Peyer's patch (tissue), 4 donors: ENCODE measurements around the gene BAZ1A.

Experiments
- CTCF ChIP-seq, 6 experiments: fragments of 450-650 bp in 4 of 6; fragments of 200-600 bp in 2 of 6; sonication (generic) in 1 of 6; IDR thresholded peaks; one replicate each; pipeline ENCODE4 v1.5.1; 2017 to 2019; ENCODE audit warnings: antibody characterized with exemption in 6 of 6, mild to moderate bottlenecking in 3 of 6, moderate library complexity in 1 of 6
- POLR2A ChIP-seq, 2 donors: fragments of 450-650 bp; IDR thresholded peaks; one replicate each; pipeline ENCODE4 v1.5.1; 2017; ENCODE audit warnings: antibody characterized with exemption in 2 of 2, mild to moderate bottlenecking in 2 of 2, moderate library complexity in 2 of 2

GRCh38 chr14:34741840-34742239, 133.3 kb downstream of the BAZ1A start:
- TF ChIP-seq CTCF (IDR thresholded peaks at IDR 0.05) (no peak), POLR2A (IDR thresholded peaks at IDR 0.05) (no peak)
